Measurements from ENCODE around the gene CDC42BPA. TPM values are rescaled to one million over a fixed set of nuclear protein-coding genes. Genes with fewer than 3 reads are reported as not detected.
A peak's percentile ranks its signal among the peaks of the same experiment; 100 is the strongest.

CDC42BPA gene
- total RNA-seq, 1 experiment from 2014 or later, result 102 TPM

GRCh38 chr1:226948996-226949395 is 369.3 kb downstream of the CDC42BPA start:
- Mint-ChIP-seq H3K27me3 (ENCODE audit: insufficient read depth, unreplicated experiment) (no peaks in the 10 kb centered on the region), H3K4me3 (ENCODE audit: unreplicated experiment) (no peak overlapping the region), H3K27ac (ENCODE audit: low read depth, unreplicated experiment) (no peak overlapping the region), H3K36me3 (ENCODE audit: insufficient read depth, unreplicated experiment) (no peaks in the 10 kb centered on the region), H3K9me3 (ENCODE audit: unreplicated experiment) (peaks cover 7% of the 10 kb centered on the region), H3K4me1 (ENCODE audit: insufficient read depth, unreplicated experiment) (peaks cover 29% of the 10 kb centered on the region)
- POLR2A ChIA-PET, result interaction anchor here (0.6 to 2.9 kb wide), 4 partner anchors 8 to 169 kb away, joined by 3 to 27 read pairs (median 4); partner anchors contain the start of gene COQ8A
- CTCF ChIA-PET, result no interaction called here
- DNase-seq (ENCODE audit: unreplicated experiment), result no peak
- TF ChIP-seq CTCF (IDR thresholded peaks at IDR 0.05; ENCODE audit: unreplicated experiment), result no peak
- intact Hi-C loops (cut with micrococcal nuclease), result no loop called here
- BruUV-seq (replicated peaks), result no TSS peak

GRCh38 chr1:226948480-226948879 is 369.8 kb downstream of the CDC42BPA start:
- BruUV-seq (replicated peaks), result no TSS peak
- H3K27me3 Mint-ChIP-seq (ENCODE audit: insufficient read depth, unreplicated experiment), result no peaks in the 10 kb centered on the region
- intact Hi-C loops (cut with micrococcal nuclease), result no loop called here

GRCh38 chr1:226948051-226948450 is 370.2 kb downstream of the CDC42BPA start:
- no TSS peak for BruUV-seq (replicated peaks)
- no peak for DNase-seq (ENCODE audit: unreplicated experiment)
- ChIA-PET CTCF (no interaction called here), POLR2A (interaction anchor here (1.3 to 2.9 kb wide), 2 partner anchors 7 to 10 kb away, joined by 6 to 27 read pairs; partner anchors contain the start of gene COQ8A)
- H3K27me3 Mint-ChIP-seq (ENCODE audit: insufficient read depth, unreplicated experiment), result no peaks in the 10 kb centered on the region
- no peaks in the 10 kb centered on the region for H3K36me3 Mint-ChIP-seq (ENCODE audit: insufficient read depth, unreplicated experiment)
- H3K9me3 Mint-ChIP-seq (ENCODE audit: unreplicated experiment), result peaks cover 7% of the 10 kb centered on the region
- intact Hi-C loops (cut with micrococcal nuclease), result no loop called here
- H3K4me3 Mint-ChIP-seq (ENCODE audit: unreplicated experiment), result no peak overlapping the region
- TF ChIP-seq CTCF (IDR thresholded peaks at IDR 0.05; ENCODE audit: unreplicated experiment), result no peak
- H3K4me1 Mint-ChIP-seq (ENCODE audit: insufficient read depth, unreplicated experiment), result peaks cover 38% of the 10 kb centered on the region
- H3K27ac Mint-ChIP-seq (ENCODE audit: low read depth, unreplicated experiment), result no peak overlapping the region

More at GRCh38 chr1:226948480-226948879, 369.8 kb downstream of the CDC42BPA start:
- peaks cover 7% of the 10 kb centered on the region for H3K9me3 Mint-ChIP-seq (ENCODE audit: unreplicated experiment)
- H3K36me3 Mint-ChIP-seq (ENCODE audit: insufficient read depth, unreplicated experiment), result no peaks in the 10 kb centered on the region
- ChIA-PET CTCF (no interaction called here), POLR2A (interaction anchor here (0.6 to 2.9 kb wide), 2 partner anchors 8 to 170 kb away, joined by 3 to 27 read pairs; partner anchors contain the start of gene COQ8A)
- TF ChIP-seq CTCF (IDR thresholded peaks at IDR 0.05; ENCODE audit: unreplicated experiment), result no peak
- no peak overlapping the region for H3K4me3 Mint-ChIP-seq (ENCODE audit: unreplicated experiment)
- H3K27ac Mint-ChIP-seq (ENCODE audit: low read depth, unreplicated experiment), result no peak overlapping the region
- peaks cover 34% of the 10 kb centered on the region for H3K4me1 Mint-ChIP-seq (ENCODE audit: insufficient read depth, unreplicated experiment)
- no peak for DNase-seq (ENCODE audit: unreplicated experiment)

- Mint-ChIP-seq H3K27ac (ENCODE audit: low read depth, unreplicated experiment) (peak overlapping the region; percentile 63), H3K36me3 (ENCODE audit: insufficient read depth, unreplicated experiment) (no peaks in the 10 kb centered on the region), H3K9me3 (ENCODE audit: unreplicated experiment) (peaks cover 7% of the 10 kb centered on the region), H3K4me3 (ENCODE audit: unreplicated experiment) (no peak overlapping the region), H3K4me1 (ENCODE audit: insufficient read depth, unreplicated experiment) (peaks cover 50% of the 10 kb centered on the region), H3K27me3 (ENCODE audit: insufficient read depth, unreplicated experiment) (no peaks in the 10 kb centered on the region)
- no TSS peak for BruUV-seq (replicated peaks)
- DNase-seq (ENCODE audit: unreplicated experiment), result no peak
- POLR2A ChIA-PET, result interaction anchor here (1.3 kb wide), 1 partner anchor 8 kb away, joined by 6 read pairs; no protein-coding TSS in a partner anchor
- CTCF ChIA-PET, result interaction anchor here (0.6 to 1.5 kb wide), 8 partner anchors 9 to 522 kb away, joined by 3 to 6 read pairs (median 3); no protein-coding TSS in a partner anchor
- no peak for TF ChIP-seq CTCF (IDR thresholded peaks at IDR 0.05; ENCODE audit: unreplicated experiment)
- intact Hi-C loops (cut with micrococcal nuclease), result no loop called here
Measured at GRCh38 chr1:226946841-226947240, 371.5 kb downstream of the CDC42BPA start.
